ENCODE results near the gene TP63.
"Not testable (repeated sequence)": the region's sequence is repeated elsewhere in the genome, so short reads cannot be mapped to it uniquely, and the experiment has no call there.

Gene TP63

DNA sequence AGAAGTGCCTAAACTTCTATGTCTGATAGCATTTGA is at the start of gene TP63:
Gene TP63 (plus strand): TSS at position 17 of the 36 bp plus-strand sequence. CDS start 127 bp downstream, outside the sequence.
- in situ Hi-C loops (cut with MboI; ENCODE audit: low sequenced_read_pairs): no loop called here

DNA sequence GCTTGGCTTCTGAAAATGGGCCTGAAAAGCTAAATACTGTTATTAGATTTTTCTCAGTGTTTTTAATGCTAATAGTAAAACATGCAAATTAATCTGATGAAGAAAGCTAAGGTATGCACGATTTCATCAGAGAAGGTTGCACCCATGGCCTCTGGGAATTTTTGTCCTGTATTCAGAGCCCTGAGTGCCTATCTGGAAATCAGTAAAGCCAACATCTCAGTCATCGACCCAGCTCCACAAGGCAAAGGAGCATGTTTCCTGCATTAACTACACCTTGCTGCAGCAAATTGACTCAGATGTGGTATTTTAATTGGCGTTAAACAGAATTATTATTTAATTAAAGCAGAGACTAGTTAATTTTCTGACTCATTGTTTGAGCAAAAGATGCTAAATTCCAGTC is 49.0 kb upstream of the TP63 start:
- in situ Hi-C loops (cut with MboI; ENCODE audit: low sequenced_read_pairs): no loop called here

DNA sequence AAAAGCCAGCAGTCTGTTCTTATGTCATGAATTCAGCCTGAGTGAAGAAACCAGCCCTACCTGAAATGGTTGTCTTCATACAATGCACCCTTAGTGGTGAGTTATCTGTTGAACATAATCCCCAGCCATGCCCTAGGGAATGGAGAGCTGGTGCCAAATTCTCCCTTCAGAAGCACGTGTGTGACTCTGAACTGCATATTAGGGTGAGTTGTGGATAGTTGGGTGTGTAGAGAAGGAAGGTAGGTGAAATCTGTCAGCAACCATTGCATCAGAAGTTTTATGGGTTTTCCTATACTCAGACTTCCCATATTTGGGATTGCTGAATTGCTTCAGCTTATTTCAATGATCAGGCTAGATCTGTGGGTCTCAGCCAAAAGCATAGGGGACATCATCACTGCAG is 46.5 kb upstream of the TP63 start:
- in situ Hi-C loops (cut with MboI; ENCODE audit: low sequenced_read_pairs): no loop called here

DNA sequence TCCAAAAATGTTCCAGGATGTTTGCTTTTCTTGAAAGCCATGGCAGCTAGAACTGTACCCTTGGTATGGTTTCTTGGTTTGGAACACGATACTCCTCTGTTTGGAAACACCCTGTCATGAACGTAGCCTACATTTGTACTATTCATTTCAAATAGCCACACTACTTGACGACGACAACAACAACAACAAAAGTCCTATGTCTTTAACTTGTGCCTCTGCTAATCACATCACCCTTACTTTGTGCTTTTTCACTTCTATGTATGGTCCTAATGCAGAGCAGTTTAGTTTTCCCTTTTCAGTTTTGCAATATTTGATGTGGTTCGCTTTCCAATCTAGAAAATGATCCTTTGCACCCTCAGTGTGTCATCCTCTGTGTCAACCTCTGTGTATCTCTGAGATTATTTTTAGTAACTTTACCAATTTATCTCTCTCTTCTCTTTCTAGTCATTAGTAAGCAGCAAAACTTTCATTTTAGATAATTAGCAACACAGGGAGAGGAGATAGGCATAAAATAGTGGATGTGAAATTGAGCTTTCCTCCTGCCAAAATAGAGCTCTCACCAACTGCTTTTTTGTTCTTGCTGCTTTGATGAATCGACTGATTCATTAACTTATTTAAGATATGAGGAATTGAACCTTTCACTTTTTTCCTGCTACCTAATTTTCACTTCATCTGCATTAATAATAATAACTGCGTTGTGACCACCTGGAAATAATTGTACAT is 44.1 kb upstream of the TP63 start:
- in situ Hi-C loops (cut with MboI; ENCODE audit: low sequenced_read_pairs): no loop called here

DNA sequence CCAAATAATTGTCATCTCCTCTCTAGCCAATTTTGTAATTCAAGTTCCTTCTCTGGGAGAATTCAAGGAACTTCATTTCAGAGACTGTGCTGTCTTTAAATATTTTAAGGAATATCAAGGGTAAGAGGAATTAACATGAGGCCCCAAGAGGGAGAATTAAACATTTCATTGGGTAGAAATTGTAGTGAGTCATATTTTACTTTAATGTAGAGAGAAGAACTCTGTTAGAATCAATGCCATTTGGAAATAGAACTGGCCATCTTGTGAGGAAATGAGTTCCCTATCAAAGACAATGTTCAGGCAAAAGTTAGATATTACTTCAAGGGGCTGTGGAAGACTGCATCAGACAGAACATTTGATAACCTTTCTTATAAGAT is 43.5 kb upstream of the TP63 start:
- in situ Hi-C loops (cut with MboI; ENCODE audit: low sequenced_read_pairs): no loop called here

DNA sequence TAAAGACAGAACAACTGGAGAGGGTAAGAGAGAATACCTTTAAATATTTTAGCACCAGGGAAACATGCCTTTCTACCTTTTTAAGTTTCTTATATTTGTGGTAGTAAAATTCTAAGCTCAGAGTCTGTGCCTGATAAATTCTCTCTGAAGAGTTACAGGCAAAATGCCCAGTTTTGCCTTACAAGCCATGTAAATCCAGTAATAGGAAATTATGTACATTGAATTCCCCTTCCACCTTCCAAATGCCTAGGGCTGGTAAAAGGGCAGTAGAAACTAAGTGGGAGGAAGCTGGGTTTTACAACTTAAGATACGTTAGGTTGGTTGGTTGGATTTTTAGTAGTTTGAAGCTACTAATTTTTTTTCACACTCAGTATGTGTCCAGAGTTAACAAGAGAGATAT is 43.1 kb upstream of the TP63 start:
- in situ Hi-C loops (cut with MboI; ENCODE audit: low sequenced_read_pairs): no loop called here

DNA sequence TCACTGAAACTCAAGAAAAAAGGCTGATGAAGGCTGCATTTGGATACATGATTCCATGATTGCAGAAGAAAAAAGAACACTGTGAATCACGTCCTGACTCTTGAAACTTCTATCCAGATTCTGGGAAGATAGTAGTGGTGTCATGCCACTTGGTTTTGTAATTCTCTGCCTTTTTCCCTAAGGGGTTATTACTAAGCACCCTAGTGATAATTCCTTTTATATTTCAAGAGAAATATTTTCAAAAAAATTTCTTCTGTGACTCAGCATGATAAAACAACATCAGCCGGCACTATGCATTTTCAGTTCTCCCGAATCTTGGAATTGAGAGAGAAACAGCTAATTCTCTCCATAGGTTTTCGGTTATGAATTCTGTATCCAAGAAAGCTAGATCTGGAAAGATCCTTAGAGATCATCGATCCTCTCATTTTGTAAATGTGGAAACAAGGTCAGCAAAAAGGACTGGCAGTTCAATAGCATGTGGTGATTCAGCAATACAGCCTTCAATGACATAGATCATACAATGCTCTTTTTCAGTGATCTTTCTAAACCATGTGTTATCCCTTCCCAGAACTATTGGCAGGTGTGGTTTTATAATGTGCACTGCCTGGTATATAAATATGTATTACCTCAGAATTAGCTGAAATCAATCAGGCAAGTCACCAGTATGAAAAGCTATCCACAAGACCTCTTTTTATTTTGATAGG is 42.6 kb upstream of the TP63 start:
- in situ Hi-C loops (cut with MboI; ENCODE audit: low sequenced_read_pairs): no loop called here

DNA sequence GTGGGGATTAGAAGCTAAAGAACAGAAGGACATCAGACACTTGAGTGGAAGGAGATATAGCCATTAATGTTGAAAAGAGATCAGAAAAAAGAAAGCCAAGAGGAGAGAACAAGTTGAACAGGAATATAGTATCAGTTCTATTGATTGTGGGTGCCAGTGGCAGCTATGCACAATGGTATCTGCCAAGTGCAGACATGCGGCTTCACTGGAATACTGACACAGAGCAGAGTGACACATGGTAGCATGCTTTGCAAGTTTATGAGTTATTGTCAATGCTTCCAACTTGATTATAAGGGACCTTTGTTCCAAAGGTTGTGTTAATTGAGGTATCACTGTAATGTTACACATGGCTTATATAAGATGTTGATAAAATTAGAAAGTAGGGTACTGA is 42.0 kb upstream of the TP63 start:
- in situ Hi-C loops (cut with MboI; ENCODE audit: low sequenced_read_pairs): no loop called here

DNA sequence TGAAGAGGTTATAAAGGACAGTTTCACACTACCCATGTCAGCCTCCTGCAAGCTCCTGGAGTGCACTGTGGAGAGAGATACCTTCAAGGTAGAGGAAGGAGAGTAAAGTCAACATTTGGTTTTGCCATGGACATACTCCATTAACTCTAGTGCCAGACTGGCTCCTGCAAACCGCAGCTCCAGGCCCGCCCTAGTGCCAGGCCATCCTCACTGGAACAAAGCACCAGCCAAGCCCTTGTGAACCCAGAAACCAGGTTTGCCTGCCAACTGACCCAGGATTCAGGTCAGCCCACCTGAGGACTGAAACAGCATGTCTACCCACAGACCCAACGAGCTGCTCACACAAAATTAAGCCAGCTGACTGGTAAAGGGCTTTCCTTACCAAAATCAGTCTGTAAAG is 41.0 kb upstream of the TP63 start:
- in situ Hi-C loops (cut with MboI; ENCODE audit: low sequenced_read_pairs): no loop called here

DNA sequence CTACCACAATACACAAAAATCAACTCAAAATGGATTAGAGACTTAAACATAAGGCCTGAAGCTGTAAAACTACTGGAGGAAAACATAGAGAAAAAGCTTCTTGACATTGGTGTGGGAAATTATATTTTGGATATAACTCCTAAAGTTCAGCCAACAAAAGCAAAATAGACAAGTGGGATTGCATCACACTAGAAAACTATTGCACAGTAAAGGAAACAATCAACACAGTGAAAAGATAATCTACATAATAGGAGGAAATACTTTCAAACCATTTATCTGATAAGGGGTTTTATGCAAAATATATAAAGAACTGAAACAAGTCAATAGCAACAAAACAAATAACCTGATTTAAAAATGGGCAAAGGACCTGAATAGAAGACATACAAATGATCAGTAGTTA is 37.6 kb upstream of the TP63 start:
- in situ Hi-C loops (cut with MboI; ENCODE audit: low sequenced_read_pairs): no loop called here

DNA sequence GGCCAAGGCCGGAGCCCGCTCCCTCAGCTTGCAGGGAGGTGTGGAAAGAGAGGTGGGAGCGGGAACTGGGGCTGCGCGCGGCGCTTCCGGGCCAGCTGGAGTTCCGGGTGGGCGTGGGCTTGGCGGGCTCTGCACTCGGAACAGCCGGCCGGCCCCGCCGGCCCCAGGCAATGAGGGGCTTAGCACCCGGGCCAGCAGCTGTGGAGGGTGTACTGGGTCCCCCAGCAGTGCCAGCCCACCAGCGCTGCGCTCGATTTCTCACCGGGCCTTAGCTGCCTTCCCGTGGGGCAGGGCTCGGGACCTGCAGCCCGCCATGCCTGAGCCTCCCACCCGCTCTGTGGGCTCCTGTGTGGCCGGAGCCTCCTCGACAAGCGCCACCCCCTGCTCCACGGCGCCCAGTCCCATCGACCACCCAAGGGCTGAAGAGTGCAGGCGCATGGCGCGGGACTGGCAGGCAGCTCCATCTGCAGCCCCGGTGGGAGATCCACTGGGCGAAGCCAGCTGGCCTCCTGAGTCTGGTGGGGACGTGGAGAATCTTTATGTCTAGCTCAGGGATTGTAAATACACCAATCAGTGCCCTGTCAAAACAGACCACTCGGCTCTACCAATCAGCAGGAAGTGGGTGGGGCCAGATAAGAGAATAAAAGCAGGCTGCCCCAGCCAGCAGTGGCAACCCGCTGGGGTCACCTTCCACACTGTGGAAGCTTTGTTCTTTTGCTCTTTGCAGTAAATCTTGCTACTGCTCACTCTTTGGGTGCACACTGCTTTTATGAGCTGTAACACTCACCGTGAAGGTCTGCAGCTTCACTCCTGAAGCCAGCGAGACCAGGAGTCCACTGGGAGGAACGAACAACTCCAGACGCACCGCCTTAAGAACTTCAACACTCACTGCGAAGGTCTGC is 34.9 kb upstream of the TP63 start:
- in situ Hi-C loops (cut with MboI; ENCODE audit: low sequenced_read_pairs): not testable (repeated sequence)

DNA sequence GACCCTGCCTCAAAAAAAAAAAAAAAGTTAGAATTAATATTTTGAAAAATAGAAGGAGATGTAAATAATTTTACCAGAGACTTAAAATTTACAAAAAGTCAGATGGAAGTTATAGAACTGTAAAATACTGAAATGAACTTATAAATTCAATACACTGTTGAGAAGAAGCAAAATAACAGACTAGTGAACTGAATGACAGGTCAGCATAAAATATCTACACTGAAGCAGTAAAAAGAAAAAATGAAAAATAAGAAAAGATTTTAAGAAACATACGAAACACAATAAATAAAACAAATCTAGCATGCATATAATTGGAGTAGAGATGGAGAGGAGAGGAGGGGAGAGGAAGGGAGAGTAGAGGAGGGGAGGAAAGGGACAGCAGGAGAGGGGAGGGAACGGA is 33.3 kb upstream of the TP63 start:
- in situ Hi-C loops (cut with MboI; ENCODE audit: low sequenced_read_pairs): no loop called here

DNA sequence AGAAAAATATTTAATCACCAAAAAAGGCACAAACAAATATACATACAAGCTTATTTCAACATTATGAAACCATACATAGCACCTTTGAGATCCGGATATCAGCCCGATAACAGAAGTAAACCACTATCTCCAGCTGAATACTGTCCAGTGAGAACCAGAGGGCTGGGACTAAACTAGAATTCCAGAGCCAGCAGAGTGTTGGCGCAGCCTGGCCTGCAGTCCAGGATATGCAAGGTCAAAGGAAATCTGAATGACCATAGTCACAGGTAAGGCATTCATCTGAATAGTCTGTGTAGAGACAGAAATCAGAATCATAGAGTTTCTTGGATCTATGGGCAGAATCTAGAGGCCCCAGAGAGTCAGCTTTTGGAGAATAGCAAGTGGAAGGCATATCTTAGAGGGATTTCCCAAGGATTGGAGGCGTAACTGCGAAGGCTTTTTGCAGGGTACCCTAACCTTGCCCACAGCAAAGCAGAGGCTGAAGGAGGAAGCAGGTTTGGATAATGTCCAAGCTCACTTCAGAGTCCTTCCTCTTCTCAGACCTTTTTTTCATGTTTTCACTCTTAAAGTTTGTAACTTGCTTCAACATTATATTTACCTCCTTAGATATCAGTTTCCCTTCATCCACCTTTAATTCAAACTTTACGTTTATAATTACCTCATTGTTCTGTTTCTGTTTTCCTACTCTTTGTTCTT is 32.5 kb upstream of the TP63 start:
- in situ Hi-C loops (cut with MboI; ENCODE audit: low sequenced_read_pairs): no loop called here

DNA sequence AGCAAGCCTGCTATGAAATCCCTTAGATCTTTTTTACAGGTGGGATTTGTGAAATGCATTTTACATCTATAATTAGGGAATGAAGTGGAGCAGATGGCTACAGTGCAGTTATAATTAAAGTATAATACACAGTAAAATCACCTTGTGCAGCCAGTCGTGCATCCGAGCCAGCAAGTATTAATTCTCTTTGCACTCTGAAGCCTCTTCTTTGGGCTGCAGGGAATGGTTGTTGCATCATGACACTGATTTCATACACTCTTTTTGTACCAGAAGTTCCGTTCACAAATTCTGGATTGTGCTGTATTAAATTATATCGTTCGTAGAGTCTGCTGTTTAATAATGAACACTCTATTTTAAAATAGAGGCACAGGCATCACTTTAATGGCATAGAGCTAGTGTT is 28.7 kb upstream of the TP63 start:
- in situ Hi-C loops (cut with MboI; ENCODE audit: low sequenced_read_pairs): no loop called here

DNA sequence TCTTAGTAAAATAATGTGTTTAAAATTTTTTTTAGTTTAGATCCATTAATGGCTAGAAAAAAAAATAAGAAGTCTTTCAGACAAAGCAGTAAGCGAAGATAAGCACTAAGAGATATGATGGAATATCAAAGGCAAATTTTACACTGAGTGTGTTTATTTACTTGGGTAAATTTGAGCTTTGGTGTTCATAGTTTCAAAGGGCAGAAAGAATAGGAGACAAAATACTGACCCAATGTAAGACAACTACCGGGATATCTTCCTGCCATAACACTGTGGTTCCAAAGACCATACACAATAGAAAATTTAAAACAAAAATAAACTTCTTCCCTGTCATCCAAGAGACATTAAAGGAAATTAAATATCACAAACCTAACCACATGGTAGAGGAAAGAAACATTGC is 25.5 kb upstream of the TP63 start:
- in situ Hi-C loops (cut with MboI; ENCODE audit: low sequenced_read_pairs): no loop called here

DNA sequence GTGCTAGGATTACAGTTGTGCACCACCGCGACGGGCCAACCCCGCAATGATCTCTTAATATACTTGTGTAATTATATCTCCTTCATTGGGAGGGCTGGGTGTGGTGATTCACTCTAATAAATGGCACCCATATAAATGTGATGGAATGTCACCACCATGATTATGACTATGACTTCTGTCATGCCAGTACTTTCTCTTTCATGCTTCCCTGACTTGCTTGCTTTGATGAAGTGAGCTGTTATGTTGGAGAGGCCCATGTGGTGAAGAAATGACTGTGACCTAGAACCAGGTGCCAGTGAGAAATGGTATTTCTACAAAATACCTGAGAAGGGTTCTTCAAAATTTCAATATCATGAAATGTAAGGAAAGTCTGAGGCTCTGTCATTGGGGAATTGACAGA is 24.4 kb upstream of the TP63 start:
- in situ Hi-C loops (cut with MboI; ENCODE audit: low sequenced_read_pairs): no loop called here

DNA sequence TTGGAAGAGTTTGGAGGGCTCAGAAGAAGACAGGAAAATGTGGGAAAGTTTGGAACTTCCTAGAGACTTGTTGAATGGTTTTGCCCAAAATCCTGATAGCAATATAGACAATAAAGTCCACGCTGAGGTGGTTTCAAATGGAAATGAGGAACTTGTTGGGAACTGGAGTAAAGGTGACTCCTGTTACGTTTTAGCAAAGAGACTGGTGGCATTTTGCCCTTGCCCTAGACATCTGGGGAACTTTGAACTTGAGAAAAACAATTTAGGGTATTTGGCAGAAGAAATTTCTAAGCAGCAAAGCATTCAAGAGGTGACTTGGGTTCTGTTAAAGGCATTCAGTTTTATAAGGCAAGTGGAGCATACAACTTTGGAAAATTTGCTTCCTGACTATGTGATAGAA is 18.5 kb upstream of the TP63 start:
- in situ Hi-C loops (cut with MboI; ENCODE audit: low sequenced_read_pairs): not testable (repeated sequence)

DNA sequence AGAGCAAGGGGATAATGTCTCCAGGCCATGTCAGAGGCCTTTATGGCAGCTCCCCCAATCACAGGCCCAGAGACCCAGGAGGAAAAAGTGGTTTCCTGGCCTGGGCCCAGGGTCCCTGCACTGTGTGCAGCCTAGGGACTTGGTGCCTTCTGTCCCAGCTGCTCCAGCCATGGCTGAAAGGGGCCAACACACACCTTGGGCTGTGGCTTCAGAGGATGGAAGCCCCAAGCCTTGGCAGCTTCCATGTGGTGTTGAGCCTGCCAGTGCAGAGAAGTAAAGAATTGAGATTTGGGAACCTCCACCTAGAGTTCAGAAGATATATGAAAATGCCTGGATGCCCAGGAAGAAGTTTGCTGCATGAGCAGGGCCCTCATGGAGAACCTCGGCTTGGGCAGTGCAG is 18.1 kb upstream of the TP63 start:
- in situ Hi-C loops (cut with MboI; ENCODE audit: low sequenced_read_pairs): no loop called here

DNA sequence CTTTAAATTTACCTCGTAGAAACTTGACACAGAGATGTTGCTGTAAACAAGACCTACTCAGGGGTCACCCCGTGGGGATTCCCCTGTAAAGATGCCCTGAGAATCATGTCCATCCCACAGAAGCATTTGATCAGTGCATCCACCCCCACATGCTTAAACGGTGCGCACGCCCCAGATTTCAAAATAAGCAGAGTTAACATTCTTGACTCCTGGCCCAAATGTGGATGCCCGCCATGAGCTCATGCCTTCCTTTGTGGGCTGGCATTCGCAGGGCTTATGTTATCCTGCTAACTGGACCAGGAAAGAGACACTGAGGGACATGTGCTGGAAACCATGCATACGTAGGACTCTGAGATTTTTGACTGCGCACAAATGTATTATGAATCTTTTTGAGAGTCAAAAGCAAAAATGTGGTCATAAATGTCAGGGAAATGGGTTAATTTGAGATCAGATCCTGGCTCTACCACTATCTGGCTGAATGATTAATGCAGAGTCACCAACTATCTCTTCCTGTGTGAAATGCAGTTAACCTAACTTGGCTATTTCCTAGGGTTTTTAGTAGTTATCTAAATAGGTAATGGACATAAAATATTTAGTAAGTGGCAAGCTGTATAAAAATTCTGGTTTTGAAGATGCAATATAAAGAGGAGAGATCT is 9.1 kb upstream of the TP63 start:
- in situ Hi-C loops (cut with MboI; ENCODE audit: low sequenced_read_pairs): no loop called here

DNA sequence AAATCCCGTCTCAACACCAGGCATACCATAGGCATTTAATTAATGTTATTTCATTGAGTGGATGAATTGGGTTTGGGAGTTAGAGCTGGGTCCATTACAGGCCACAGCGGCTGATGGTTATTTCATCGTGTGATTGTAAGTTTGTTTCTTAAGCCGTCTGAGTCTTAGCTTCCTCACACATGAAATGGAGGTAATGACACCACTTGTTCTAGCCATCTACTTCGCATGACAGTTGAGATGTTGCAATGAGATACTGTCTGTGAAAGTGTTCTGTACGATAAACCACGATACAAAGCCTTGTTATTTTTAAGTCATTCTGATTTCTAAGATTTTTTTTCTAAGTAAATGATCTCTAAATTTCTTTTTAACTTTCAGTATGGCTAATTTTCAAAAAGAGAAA is 8.6 kb upstream of the TP63 start:
- in situ Hi-C loops (cut with MboI; ENCODE audit: low sequenced_read_pairs): no loop called here

DNA sequence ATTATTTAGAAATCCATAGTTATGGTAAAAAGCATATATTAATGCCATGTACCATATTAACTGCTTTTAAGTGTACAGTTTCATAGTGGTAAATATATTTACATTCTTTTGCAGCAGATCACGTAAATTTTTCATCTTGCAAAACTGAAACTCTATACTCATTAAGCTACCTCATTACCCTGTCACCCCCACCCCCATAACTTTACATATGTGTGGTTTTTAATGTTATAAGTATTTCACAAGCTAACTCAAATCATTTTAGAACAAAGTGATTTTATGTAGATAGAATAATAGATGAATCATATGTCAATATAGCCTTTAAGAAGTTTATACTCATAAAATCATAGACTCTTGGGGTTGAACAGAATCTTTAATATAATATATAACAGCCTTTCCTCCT is 7.1 kb upstream of the TP63 start:
- in situ Hi-C loops (cut with MboI; ENCODE audit: low sequenced_read_pairs): no loop called here

Measured in HL-60/S4 treated with retinoic acid at 250 ng/mL for 4 days and 3 days (cell line).